Muscle layer of colon (tissue), 2 donors: ENCODE measurements around the gene SIGMAR1.
A peak's percentile ranks its signal among the peaks of the same experiment; 100 is the strongest.

ENCODE experiments used
- H3K27ac ChIP-seq: one replicate; pipeline ENCODE4 v1.7.0; 2013; ENCODE audit warnings: low read depth, mild to moderate bottlenecking, low read length, moderate library complexity
- H3K27me3 ChIP-seq, 2 donors: one replicate each; pipeline ENCODE4 v1.7.0; 2013; ENCODE audit warnings: low read length in 2 of 2, mild to moderate bottlenecking in 2 of 2; ENCODE audit not compliant: insufficient read depth in 2 of 2, control insufficient read depth in 1 of 2
- H3K36me3 ChIP-seq: one replicate; pipeline ENCODE4 v1.7.0; 2013; ENCODE audit warnings: mild to moderate bottlenecking, low read length; ENCODE audit not compliant: insufficient read depth
- H3K4me1 ChIP-seq: one replicate; pipeline ENCODE4 v1.7.0; 2013; ENCODE audit warnings: mild to moderate bottlenecking, low read length; ENCODE audit not compliant: insufficient read depth
- H3K4me3 ChIP-seq, 2 donors: one replicate each; pipeline ENCODE4 v1.7.0; 2013; ENCODE audit warnings: low read length in 2 of 2, low read depth in 1 of 2, mild to moderate bottlenecking in 1 of 2, moderate library complexity in 1 of 2
- H3K9ac ChIP-seq: one replicate; pipeline ENCODE4 v1.7.0; 2013; ENCODE audit warnings: low read length
- H3K9me3 ChIP-seq: one replicate; pipeline ENCODE4 v1.7.0; 2013; ENCODE audit warnings: mild to moderate bottlenecking, low read length
- donor health status: abdominal sarcoma.
- donor health status: Adenocarcinoma of cecum.

The SIGMAR1 gene

GRCh38 chr9:34653151-34654072 lies 15.8 kb upstream of the SIGMAR1 start:
- Histone ChIP-seq H3K36me3 (peaks cover 31% of the 10 kb centered on the region), H3K9me3 (no peaks in the 10 kb centered on the region), H3K4me3 (peak overlapping the region; percentile 28 to 85), H3K4me1 (peaks cover 57% of the 10 kb centered on the region), H3K27me3 (no peaks in the 10 kb centered on the region), H3K9ac (peak overlapping the region; percentile 69), H3K27ac (peak overlapping the region; percentile 83)

- H3K9ac ChIP-seq = peak overlapping the region; percentile 69
- H3K27ac ChIP-seq = peak overlapping the region; percentile 83
- H3K4me1 ChIP-seq = peaks cover 65% of the 10 kb centered on the region
Observed at GRCh38 chr9:34652602-34653000, 15.0 kb upstream of the SIGMAR1 start.

GRCh38 chr9:34651876-34652601 lies 14.5 kb upstream of the SIGMAR1 start, which contains the start of gene IL11RA:
TSS of gene IL11RA (plus strand) at chr9:34652185. CDS start at chr9:34655218, 3,033 bp downstream.
- Histone ChIP-seq H3K9ac (peak within 1 kb of the TSS; percentile 69), H3K27me3 (no peaks in the 10 kb centered on the region), H3K27ac (peak within 1 kb of the TSS; percentile 83), H3K4me3 (peak within 1 kb of the TSS; percentile 28 to 85), H3K9me3 (no peaks in the 10 kb centered on the region), H3K4me1 (peaks cover 71% of the 10 kb centered on the region), H3K36me3 (peaks cover 27% of the 10 kb centered on the region)

More at GRCh38 chr9:34652602-34653000, 15.0 kb upstream of the SIGMAR1 start:
- Histone ChIP-seq H3K36me3 (peaks cover 33% of the 10 kb centered on the region), H3K9me3 (no peaks in the 10 kb centered on the region), H3K27me3 (no peaks in the 10 kb centered on the region), H3K4me3 (peak overlapping the region; percentile 28 to 85)

GRCh38 chr9:34651321-34651720 lies 13.7 kb upstream of the SIGMAR1 start:
- peak overlapping the region; percentile 83 for H3K27ac ChIP-seq
- peak overlapping the region; percentile 28 to 85 for H3K4me3 ChIP-seq
- H3K27me3 ChIP-seq = no peaks in the 10 kb centered on the region
- H3K36me3 ChIP-seq = peaks cover 24% of the 10 kb centered on the region
- peaks cover 72% of the 10 kb centered on the region for H3K4me1 ChIP-seq
- H3K9me3 ChIP-seq = no peaks in the 10 kb centered on the region
- peak overlapping the region; percentile 69 for H3K9ac ChIP-seq

- Histone ChIP-seq H3K9ac (no peak overlapping the region), H3K36me3 (peaks cover 24% of the 10 kb centered on the region), H3K27me3 (no peaks in the 10 kb centered on the region), H3K4me3 (no peak overlapping the region), H3K4me1 (peaks cover 76% of the 10 kb centered on the region), H3K27ac (no peak overlapping the region), H3K9me3 (no peaks in the 10 kb centered on the region)
Observed at GRCh38 chr9:34650816-34651215, 13.2 kb upstream of the SIGMAR1 start.

GRCh38 chr9:34648673-34649072 lies 11.1 kb upstream of the SIGMAR1 start:
- H3K4me3 ChIP-seq = no peak overlapping the region
- H3K4me1 ChIP-seq = peaks cover 57% of the 10 kb centered on the region
- no peak overlapping the region for H3K27ac ChIP-seq
- H3K36me3 ChIP-seq = peaks cover 24% of the 10 kb centered on the region
- no peak overlapping the region for H3K9ac ChIP-seq
- H3K27me3 ChIP-seq = no peaks in the 10 kb centered on the region
- H3K9me3 ChIP-seq = no peaks in the 10 kb centered on the region

- Histone ChIP-seq H3K36me3 (peaks cover 24% of the 10 kb centered on the region), H3K27ac (peak overlapping the region; percentile 88), H3K27me3 (no peaks in the 10 kb centered on the region), H3K9me3 (no peaks in the 10 kb centered on the region), H3K4me3 (peak overlapping the region; percentile 55 to 88), H3K9ac (peak overlapping the region; percentile 84), H3K4me1 (peaks cover 47% of the 10 kb centered on the region)
Observed at GRCh38 chr9:34647651-34648050, 10.1 kb upstream of the SIGMAR1 start.

- no peaks in the 10 kb centered on the region for H3K27me3 ChIP-seq
- H3K36me3 ChIP-seq = peaks cover 24% of the 10 kb centered on the region
- H3K27ac ChIP-seq = peak overlapping the region; percentile 88
- H3K9me3 ChIP-seq = no peaks in the 10 kb centered on the region
- H3K4me1 ChIP-seq = peaks cover 41% of the 10 kb centered on the region
- peak overlapping the region; percentile 84 for H3K9ac ChIP-seq
- peak overlapping the region; percentile 55 to 88 for H3K4me3 ChIP-seq
Observed at GRCh38 chr9:34647084-34647403, 9.5 kb upstream of the SIGMAR1 start.

- H3K27me3 ChIP-seq = no peaks in the 10 kb centered on the region
- peak within 1 kb of the TSS; percentile 55 to 88 for H3K4me3 ChIP-seq
- H3K9ac ChIP-seq = peak within 1 kb of the TSS; percentile 84
- H3K27ac ChIP-seq = peak within 1 kb of the TSS; percentile 88
- H3K4me1 ChIP-seq = peaks cover 35% of the 10 kb centered on the region
- peaks cover 24% of the 10 kb centered on the region for H3K36me3 ChIP-seq
- H3K9me3 ChIP-seq = no peaks in the 10 kb centered on the region
Observed at GRCh38 chr9:34646211-34647083, 8.9 kb upstream of the SIGMAR1 start, which contains the start of gene GALT. TSS of gene GALT (plus strand) at chr9:34646675. CDS start at chr9:34646705, 30 bp downstream.

GRCh38 chr9:34644766-34645314 lies 7.3 kb upstream of the SIGMAR1 start:
- Histone ChIP-seq H3K4me1 (peaks cover 26% of the 10 kb centered on the region), H3K27ac (no peak overlapping the region), H3K9me3 (no peaks in the 10 kb centered on the region), H3K4me3 (no peak overlapping the region), H3K27me3 (no peaks in the 10 kb centered on the region), H3K9ac (no peak overlapping the region), H3K36me3 (peaks cover 17% of the 10 kb centered on the region)
